Measurements from ENCODE around the gene GRM8. TPM values are rescaled to one million over a fixed set of nuclear protein-coding genes. Genes with fewer than 3 reads are reported as not detected.

The GRM8 gene
- total RNA-seq, 1 experiment from 2014 or later = not detected

DNA sequence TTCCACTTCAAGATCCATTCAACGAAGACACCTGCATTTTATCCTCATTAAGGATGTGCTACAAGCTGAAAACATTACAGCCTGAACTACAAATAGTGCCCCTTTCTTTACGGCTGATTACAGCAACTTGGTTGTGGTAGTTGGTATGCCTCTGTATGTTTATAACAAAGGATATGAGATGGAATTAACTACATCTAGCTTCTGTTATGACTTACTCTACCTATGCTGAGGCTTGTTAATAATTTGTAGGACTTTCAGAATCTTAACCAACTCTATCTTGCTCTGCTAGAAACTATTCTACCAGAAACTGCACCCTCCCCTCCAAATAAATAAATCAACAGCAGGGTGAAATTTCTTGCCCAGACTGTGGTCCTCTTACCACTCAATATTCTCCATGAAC is 448.1 kb downstream of the GRM8 start:
- no TSS peak for BruUV-seq (replicated peaks)
- ATAC-seq (no peak), DNase-seq (ENCODE audit: low read depth, low spot score) (no peak)
- ChIA-PET CTCF (no interaction called here), POLR2A (no interaction called here)
- no peak overlapping the region for H3K4me3 ChIP-seq (ENCODE audit: low read depth in 2 of 2, low read length in 2 of 2)
- TF ChIP-seq REST (IDR thresholded peaks at IDR 0.05; ENCODE audit: insufficient read depth in 1 of 2, low read depth in 2 of 2, low read length in 1 of 2) (no peak), SIN3A (IDR thresholded peaks at IDR 0.05; ENCODE audit: borderline replicate concordance, insufficient read depth, low read depth, low read length) (no peak), TCF7L2 (IDR thresholded peaks at IDR 0.05; ENCODE audit: low read depth, low read length) (no peak)
- no peak overlapping the region for H3K27ac ChIP-seq (ENCODE audit: low read length)
- H3K4me1 ChIP-seq (ENCODE audit: control insufficient read depth, insufficient read depth, low read length) = no peaks in the 10 kb centered on the region
- no peaks in the 10 kb centered on the region for H3K9me3 ChIP-seq (ENCODE audit: control insufficient read depth, insufficient read depth, low read depth, low read length)
- intact Hi-C loops (cut with micrococcal nuclease; ENCODE audit: unreplicated experiment) (loop anchor here (5.0 to 10.0 kb wide), 3 partner anchors 90 to 708 kb away; no protein-coding TSS in a partner anchor), in situ Hi-C loops (cut with HindIII; ENCODE audit: low pct_unique_long_range_greater_than_20kb, low sequenced_read_pairs) (no loop called here)
- H3K36me3 ChIP-seq (ENCODE audit: control insufficient read depth, insufficient read depth, low read length) = no peaks in the 10 kb centered on the region
- no peaks in the 10 kb centered on the region for H3K27me3 ChIP-seq (ENCODE audit: control insufficient read depth, insufficient read depth, low read length)

DNA sequence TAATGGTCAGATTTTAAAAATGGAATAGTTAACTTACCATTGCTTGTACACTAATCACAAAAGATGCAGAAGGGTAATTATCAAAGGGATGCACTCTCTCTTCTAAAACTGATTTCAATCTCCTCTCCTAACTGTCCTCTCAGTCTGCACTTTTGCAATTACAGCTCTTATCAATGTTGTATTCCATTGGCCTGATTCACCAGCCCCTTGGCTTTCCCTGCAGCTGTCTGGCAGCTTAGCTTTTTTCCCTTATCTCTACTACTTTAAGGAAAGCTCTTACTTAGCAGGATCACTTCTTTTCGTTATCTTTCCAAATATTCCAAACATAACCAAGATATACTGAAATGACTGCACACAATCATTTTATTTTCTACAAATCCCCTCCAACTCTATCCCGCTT is 448.8 kb downstream of the GRM8 start:
- TF ChIP-seq POLR2AphosphoS5 (IDR thresholded peaks at IDR 0.05; ENCODE audit: low read depth, low read length) (no peak), SIN3A (IDR thresholded peaks at IDR 0.05; ENCODE audit: borderline replicate concordance, insufficient read depth, low read depth, low read length) (no peak), REST (IDR thresholded peaks at IDR 0.05; ENCODE audit: insufficient read depth in 1 of 2, low read depth in 2 of 2, low read length in 1 of 2) (no peak), TCF7L2 (IDR thresholded peaks at IDR 0.05; ENCODE audit: low read depth, low read length) (no peak)
- TF ChIP-seq, protein P1, sequence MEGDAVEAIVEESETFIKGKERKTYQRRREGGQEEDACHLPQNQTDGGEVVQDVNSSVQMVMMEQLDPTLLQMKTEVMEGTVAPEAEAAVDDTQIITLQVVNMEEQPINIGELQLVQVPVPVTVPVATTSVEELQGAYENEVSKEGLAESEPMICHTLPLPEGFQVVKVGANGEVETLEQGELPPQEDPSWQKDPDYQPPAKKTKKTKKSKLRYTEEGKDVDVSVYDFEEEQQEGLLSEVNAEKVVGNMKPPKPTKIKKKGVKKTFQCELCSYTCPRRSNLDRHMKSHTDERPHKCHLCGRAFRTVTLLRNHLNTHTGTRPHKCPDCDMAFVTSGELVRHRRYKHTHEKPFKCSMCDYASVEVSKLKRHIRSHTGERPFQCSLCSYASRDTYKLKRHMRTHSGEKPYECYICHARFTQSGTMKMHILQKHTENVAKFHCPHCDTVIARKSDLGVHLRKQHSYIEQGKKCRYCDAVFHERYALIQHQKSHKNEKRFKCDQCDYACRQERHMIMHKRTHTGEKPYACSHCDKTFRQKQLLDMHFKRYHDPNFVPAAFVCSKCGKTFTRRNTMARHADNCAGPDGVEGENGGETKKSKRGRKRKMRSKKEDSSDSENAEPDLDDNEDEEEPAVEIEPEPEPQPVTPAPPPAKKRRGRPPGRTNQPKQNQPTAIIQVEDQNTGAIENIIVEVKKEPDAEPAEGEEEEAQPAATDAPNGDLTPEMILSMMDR (IDR thresholded peaks at IDR 0.05) = no peak
- Histone ChIP-seq H3K4me3 (ENCODE audit: low read depth in 2 of 2, low read length in 2 of 2) (no peak overlapping the region), H3K36me3 (ENCODE audit: control insufficient read depth, insufficient read depth, low read length) (no peaks in the 10 kb centered on the region), H3K9me3 (ENCODE audit: control insufficient read depth, insufficient read depth, low read depth, low read length) (no peaks in the 10 kb centered on the region), H3K4me1 (ENCODE audit: control insufficient read depth, insufficient read depth, low read length) (no peaks in the 10 kb centered on the region), H3K27me3 (ENCODE audit: control insufficient read depth, insufficient read depth, low read length) (no peaks in the 10 kb centered on the region), H3K27ac (ENCODE audit: low read length) (no peak overlapping the region)
- ATAC-seq (no peak), DNase-seq (ENCODE audit: low read depth, low spot score) (no peak)
- ChIA-PET POLR2A (no interaction called here), CTCF (no interaction called here)
- no TSS peak for BruUV-seq (replicated peaks)
- in situ Hi-C loops (cut with HindIII; ENCODE audit: low pct_unique_long_range_greater_than_20kb, low sequenced_read_pairs) (no loop called here), intact Hi-C loops (cut with micrococcal nuclease; ENCODE audit: unreplicated experiment) (loop anchor here (2.0 to 10.0 kb wide), 4 partner anchors 91 to 708 kb away; no protein-coding TSS in a partner anchor)
